RWPE2 (cell line): ENCODE data around the gene CLDN34.

Experiments used
- ATAC-seq: fragments of 200-7000 bp; cut with Tn5 transposase; 3 replicates; pipeline ENCODE4 v1.9.1; 2021; ENCODE audit warnings: low read depth
- DNase-seq: peaks from one replicate; pipeline ENCODE4 v3.0.0-alpha.2; 2020; ENCODE audit warnings: low spot score
- H3K27ac ChIP-seq: fragments of 450-650 bp; 2 replicates; pipeline ENCODE4 v1.5.1; 2017; ENCODE audit warnings: mild to moderate bottlenecking; ENCODE audit not compliant: poor library complexity, severe bottlenecking
- H3K27me3 ChIP-seq: fragments of 250-450 bp; sonication (Bioruptor Pico); 2 replicates; pipeline ENCODE4 v1.5.1; 2021; ENCODE audit warnings: mild to moderate bottlenecking, moderate library complexity; ENCODE audit not compliant: insufficient read depth, poor library complexity, severe bottlenecking
- H3K36me3 ChIP-seq: fragments of 250-450 bp; sonication (Bioruptor Pico); 2 replicates; pipeline ENCODE4 v1.5.1; 2020; ENCODE audit warnings: low read depth, mild to moderate bottlenecking, moderate library complexity
- H3K4me1 ChIP-seq: fragments of 250-450 bp; sonication (Bioruptor Pico); 2 replicates; pipeline ENCODE4 v1.5.1; 2021; ENCODE audit warnings: mild to moderate bottlenecking, moderate library complexity; ENCODE audit not compliant: insufficient read depth, poor library complexity, severe bottlenecking
- H3K4me3 ChIP-seq: fragments of 250-450 bp; sonication (Bioruptor Pico); 2 replicates; pipeline ENCODE4 v1.5.1; 2021; ENCODE audit warnings: mild to moderate bottlenecking, moderate library complexity; ENCODE audit not compliant: severe bottlenecking
- H3K9me3 ChIP-seq: fragments of 250-450 bp; sonication (Bioruptor Pico); 2 replicates; pipeline ENCODE4 v1.5.1; 2021; ENCODE audit warnings: mild to moderate bottlenecking, moderate library complexity; ENCODE audit not compliant: severe bottlenecking
- TF ChIP-seq, protein P1 (sequence below): fragments of 450-650 bp; IDR thresholded peaks from one replicate; pipeline ENCODE4 v1.5.1; 2017; ENCODE audit warnings: mild to moderate bottlenecking, moderate library complexity; ENCODE audit not compliant: poor library complexity, severe bottlenecking

CLDN34 gene

DNA sequence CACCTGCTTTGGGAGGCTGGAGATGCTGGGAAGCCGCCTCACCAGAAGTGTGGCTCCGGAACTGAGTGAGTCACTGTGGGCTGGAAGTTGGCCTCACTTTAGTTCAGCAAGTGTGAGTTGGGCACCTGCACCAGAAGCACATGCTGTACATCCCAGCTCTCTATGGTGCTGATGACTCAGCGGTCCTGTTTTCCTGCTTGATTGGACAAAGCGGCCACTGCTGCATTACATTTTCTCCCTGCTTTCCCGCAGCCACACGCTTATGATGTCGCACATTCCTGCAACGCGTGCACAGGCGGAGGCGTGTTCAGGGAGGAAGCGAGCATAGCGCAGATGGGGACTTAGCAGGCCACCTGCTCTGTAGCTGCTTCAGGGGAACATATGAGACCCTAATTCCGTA, 26.7 kb upstream of the CLDN34 start:
- H3K4me1 ChIP-seq, result no peaks in the 10 kb centered on the region
- peaks cover 5% of the 10 kb centered on the region for H3K36me3 ChIP-seq
- TF ChIP-seq, protein P1, sequence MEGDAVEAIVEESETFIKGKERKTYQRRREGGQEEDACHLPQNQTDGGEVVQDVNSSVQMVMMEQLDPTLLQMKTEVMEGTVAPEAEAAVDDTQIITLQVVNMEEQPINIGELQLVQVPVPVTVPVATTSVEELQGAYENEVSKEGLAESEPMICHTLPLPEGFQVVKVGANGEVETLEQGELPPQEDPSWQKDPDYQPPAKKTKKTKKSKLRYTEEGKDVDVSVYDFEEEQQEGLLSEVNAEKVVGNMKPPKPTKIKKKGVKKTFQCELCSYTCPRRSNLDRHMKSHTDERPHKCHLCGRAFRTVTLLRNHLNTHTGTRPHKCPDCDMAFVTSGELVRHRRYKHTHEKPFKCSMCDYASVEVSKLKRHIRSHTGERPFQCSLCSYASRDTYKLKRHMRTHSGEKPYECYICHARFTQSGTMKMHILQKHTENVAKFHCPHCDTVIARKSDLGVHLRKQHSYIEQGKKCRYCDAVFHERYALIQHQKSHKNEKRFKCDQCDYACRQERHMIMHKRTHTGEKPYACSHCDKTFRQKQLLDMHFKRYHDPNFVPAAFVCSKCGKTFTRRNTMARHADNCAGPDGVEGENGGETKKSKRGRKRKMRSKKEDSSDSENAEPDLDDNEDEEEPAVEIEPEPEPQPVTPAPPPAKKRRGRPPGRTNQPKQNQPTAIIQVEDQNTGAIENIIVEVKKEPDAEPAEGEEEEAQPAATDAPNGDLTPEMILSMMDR, result no peak
- H3K9me3 ChIP-seq, result no peaks in the 10 kb centered on the region
- no peaks in the 10 kb centered on the region for H3K27me3 ChIP-seq
- H3K27ac ChIP-seq, result peak overlapping the region; percentile 11
- DNase-seq (peak; percentile 64), ATAC-seq (peak; percentile 92)
- no peak overlapping the region for H3K4me3 ChIP-seq

DNA sequence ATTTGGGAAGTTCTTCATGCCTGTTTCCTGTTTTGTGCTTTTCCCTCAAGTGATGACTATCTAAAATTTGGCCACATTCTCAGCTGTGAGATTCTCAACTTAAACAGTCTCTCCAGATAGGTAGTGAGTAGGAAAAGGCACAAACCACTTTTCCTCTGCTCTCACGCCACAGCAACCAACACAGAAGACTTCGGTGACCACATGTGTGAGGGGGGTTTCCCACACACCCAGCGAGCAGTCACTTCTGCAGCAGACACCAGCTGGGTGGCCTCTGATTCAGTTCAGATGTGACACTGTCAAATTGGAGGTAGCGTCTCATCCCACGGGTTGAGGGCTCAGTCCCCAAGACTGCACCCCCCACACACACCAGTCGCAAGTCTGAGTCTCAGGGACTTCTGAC, 25.1 kb upstream of the CLDN34 start:
- Histone ChIP-seq H3K27me3 (no peaks in the 10 kb centered on the region), H3K4me1 (no peaks in the 10 kb centered on the region), H3K9me3 (no peaks in the 10 kb centered on the region), H3K27ac (no peak overlapping the region), H3K36me3 (peaks cover 5% of the 10 kb centered on the region), H3K4me3 (no peak overlapping the region)
- DNase-seq (no peak), ATAC-seq (no peak)
- TF ChIP-seq, protein P1, result no peak

- Histone ChIP-seq H3K27me3 (no peaks in the 10 kb centered on the region), H3K4me1 (no peaks in the 10 kb centered on the region), H3K9me3 (no peaks in the 10 kb centered on the region), H3K36me3 (peaks cover 8% of the 10 kb centered on the region), H3K27ac (no peak overlapping the region), H3K4me3 (no peak overlapping the region)
- TF ChIP-seq, protein P1, result no peak
- DNase-seq (no peak), ATAC-seq (no peak)
These were observed 23.7 kb upstream of the CLDN34 start for GRCh38 chrX:9943420-9943819.

GRCh38 chrX:9947131-9947794, 19.9 kb upstream of the CLDN34 start:
- ATAC-seq (no peak), DNase-seq (no peak)
- no peak overlapping the region for H3K4me3 ChIP-seq
- H3K4me1 ChIP-seq, result no peaks in the 10 kb centered on the region
- H3K9me3 ChIP-seq, result no peaks in the 10 kb centered on the region
- 0 out of 2 replicates have a peak, but pooled peaks cover 3% of the 10 kb centered on the region for H3K36me3 ChIP-seq
- no peak overlapping the region for H3K27ac ChIP-seq
- H3K27me3 ChIP-seq, result no peaks in the 10 kb centered on the region
- TF ChIP-seq, protein P1, result no peak

DNA sequence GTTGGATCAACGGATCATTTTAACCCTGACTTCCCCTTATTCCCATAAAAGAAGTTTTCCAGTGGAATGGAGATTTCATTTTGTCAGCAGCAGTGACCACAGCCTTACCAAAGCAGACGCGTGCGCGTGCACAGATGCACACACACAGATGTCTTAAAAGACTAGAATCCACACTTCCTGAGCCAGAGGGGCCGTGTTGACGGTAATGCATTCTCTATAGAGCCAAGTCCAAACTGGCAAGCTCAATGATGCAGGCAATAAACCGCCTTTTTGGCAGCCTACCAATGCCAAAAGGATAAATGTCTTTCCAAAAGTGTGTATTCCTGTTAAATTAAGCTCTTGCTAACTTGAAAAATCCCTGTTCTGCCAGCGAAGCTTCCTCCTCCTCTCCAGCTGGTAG, 18.8 kb upstream of the CLDN34 start:
- TF ChIP-seq, protein P1, result no peak
- ATAC-seq (no peak), DNase-seq (no peak)
- Histone ChIP-seq H3K9me3 (no peaks in the 10 kb centered on the region), H3K27ac (no peak overlapping the region), H3K4me1 (no peaks in the 10 kb centered on the region), H3K27me3 (no peaks in the 10 kb centered on the region), H3K36me3 (0 out of 2 replicates have a peak, but pooled peaks cover 3% of the 10 kb centered on the region), H3K4me3 (no peak overlapping the region)
